GM12892 (cell line): ENCODE data around the gene LPIN3.

Experiments
- POLR2AphosphoS5 ChIP-seq: IDR thresholded peaks from 2 replicates; pipeline ENCODE4 v1.6.1; 2011; ENCODE audit warnings: low read depth, low read length, control low read depth
- TAF1 ChIP-seq: IDR thresholded peaks from 2 replicates; pipeline ENCODE4 v1.6.1; 2011; ENCODE audit warnings: low read depth, mild to moderate bottlenecking, control low read depth, low read length, borderline replicate concordance

- TF ChIP-seq TAF1 (no peak), POLR2AphosphoS5 (no peak)
These were observed 52.5 kb downstream of the LPIN3 start for GRCh38 chr20:41392871-41393704.
